ENCODE measurements around the gene PCDHB10.
"Not testable (repeated sequence)": the region's sequence is repeated elsewhere in the genome, so short reads cannot be mapped to it uniquely, and the experiment has no call there.

GRCh38 chr5:141214583-141214982 lies 22.4 kb downstream of the PCDHB10 start:
- not testable (repeated sequence) for TF ChIP-seq POU2F2 (IDR thresholded peaks at IDR 0.05; ENCODE audit: borderline replicate concordance, low read depth, low read length); EP300 (IDR thresholded peaks at IDR 0.05; ENCODE audit: borderline replicate concordance in 1 of 2, control insufficient read depth in 1 of 2, low read depth in 2 of 2, low read length in 2 of 2); RAD21 (IDR thresholded peaks at IDR 0.05; ENCODE audit: insufficient read depth, low read depth, low read length); HDAC6 (IDR thresholded peaks at IDR 0.05; ENCODE audit: unreplicated experiment); KAT2A (conservative IDR thresholded peaks at IDR 0.05; ENCODE audit: control insufficient read depth, low read depth, low read length); ZNF274 (IDR thresholded peaks at IDR 0.05; ENCODE audit: insufficient read depth, insufficient read length); FOXK2 (IDR thresholded peaks at IDR 0.05); SIX5 (IDR thresholded peaks at IDR 0.05; ENCODE audit: low read depth, low read length, severe bottlenecking); SRF (IDR thresholded peaks at IDR 0.05; ENCODE audit: low read depth in 2 of 2, low read length in 2 of 2); POLR2AphosphoS5 (IDR thresholded peaks at IDR 0.05; ENCODE audit: low read length)
- TF ChIP-seq, protein P1, sequence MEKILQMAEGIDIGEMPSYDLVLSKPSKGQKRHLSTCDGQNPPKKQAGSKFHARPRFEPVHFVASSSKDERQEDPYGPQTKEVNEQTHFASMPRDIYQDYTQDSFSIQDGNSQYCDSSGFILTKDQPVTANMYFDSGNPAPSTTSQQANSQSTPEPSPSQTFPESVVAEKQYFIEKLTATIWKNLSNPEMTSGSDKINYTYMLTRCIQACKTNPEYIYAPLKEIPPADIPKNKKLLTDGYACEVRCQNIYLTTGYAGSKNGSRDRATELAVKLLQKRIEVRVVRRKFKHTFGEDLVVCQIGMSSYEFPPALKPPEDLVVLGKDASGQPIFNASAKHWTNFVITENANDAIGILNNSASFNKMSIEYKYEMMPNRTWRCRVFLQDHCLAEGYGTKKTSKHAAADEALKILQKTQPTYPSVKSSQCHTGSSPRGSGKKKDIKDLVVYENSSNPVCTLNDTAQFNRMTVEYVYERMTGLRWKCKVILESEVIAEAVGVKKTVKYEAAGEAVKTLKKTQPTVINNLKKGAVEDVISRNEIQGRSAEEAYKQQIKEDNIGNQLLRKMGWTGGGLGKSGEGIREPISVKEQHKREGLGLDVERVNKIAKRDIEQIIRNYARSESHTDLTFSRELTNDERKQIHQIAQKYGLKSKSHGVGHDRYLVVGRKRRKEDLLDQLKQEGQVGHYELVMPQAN (conservative IDR thresholded peaks at IDR 0.05) = not testable (repeated sequence)
